HepG2 (cell line): ENCODE results near the gene NAGS. TPM values are rescaled to one million over a fixed set of nuclear protein-coding genes. Genes with fewer than 3 reads are reported as not detected.

ENCODE experiments used
- BATF2 ChIP-seq: sonication (generic); formaldehyde crosslinking; IDR thresholded peaks from 2 replicates; pipeline ENCODE4 v1.8.0; 2022; ENCODE audit warnings: mild to moderate bottlenecking, missing genetic modification reagents, moderate library complexity
- CHCHD3 ChIP-seq: sonication (generic); formaldehyde crosslinking; IDR thresholded peaks from 2 replicates; pipeline ENCODE4 v1.8.0; 2022; ENCODE audit warnings: mild to moderate bottlenecking, missing genetic modification reagents, moderate library complexity
- GMEB1 ChIP-seq: sonication (generic); formaldehyde crosslinking; IDR thresholded peaks from 2 replicates; pipeline ENCODE4 v1.5.1; 2020; ENCODE audit warnings: missing genetic modification reagents, mild to moderate bottlenecking, borderline replicate concordance
- GTF3A ChIP-seq: sonication (generic); formaldehyde crosslinking; conservative IDR thresholded peaks from 2 replicates; pipeline ENCODE4 v1.4.0; 2020; ENCODE audit warnings: mild to moderate bottlenecking, missing genetic modification reagents
- HNRNPH1 ChIP-seq: fragments of 200-400 bp; formaldehyde crosslinking; optimal IDR thresholded peaks from 2 replicates; pipeline ENCODE3; 2017; ENCODE audit warnings: mild to moderate bottlenecking, low read depth, low read length
- KAT7 ChIP-seq: IDR thresholded peaks from 2 replicates; pipeline ENCODE4 v1.6.1; 2018; ENCODE audit warnings: borderline replicate concordance, missing compliant biosample characterization
- KLF12 ChIP-seq: sonication (generic); formaldehyde crosslinking; IDR thresholded peaks from 2 replicates; pipeline ENCODE4 v1.4.0; 2020; ENCODE audit warnings: missing genetic modification reagents, borderline replicate concordance
- MAFF ChIP-seq: IDR thresholded peaks from 2 replicates; pipeline ENCODE4 v1.6.1; 2011; ENCODE audit warnings: low read depth, low read length, improper control_type of control experiment
- MTERF4 ChIP-seq: sonication (generic); formaldehyde crosslinking; IDR thresholded peaks from 2 replicates; pipeline ENCODE4 v1.8.0; 2023; ENCODE audit warnings: mild to moderate bottlenecking, missing genetic modification reagents
- NR1H2 ChIP-seq: sonication (generic); formaldehyde crosslinking; IDR thresholded peaks from 2 replicates; pipeline ENCODE4 v1.8.1; 2022; ENCODE audit warnings: low read depth, missing genetic modification reagents, borderline replicate concordance
- ONECUT2 ChIP-seq: sonication (generic); formaldehyde crosslinking; IDR thresholded peaks from 2 replicates; pipeline ENCODE4 v1.4.0; 2020; ENCODE audit warnings: missing genetic modification reagents
- PHF8 ChIP-seq: sonication (generic); formaldehyde crosslinking; IDR thresholded peaks from 2 replicates; pipeline ENCODE4 v1.5.0; 2020; ENCODE audit warnings: missing genetic modification reagents
- REPIN1 ChIP-seq: sonication (generic); formaldehyde crosslinking; IDR thresholded peaks from 2 replicates; pipeline ENCODE4 v1.8.0; 2022; ENCODE audit warnings: missing genetic modification reagents, low read depth, mild to moderate bottlenecking, borderline replicate concordance
- REST ChIP-seq, 2 experiments: IDR thresholded peaks; 2 replicates each; pipeline ENCODE4 v1.6.1; 2011 to 2012; ENCODE audit warnings: low read length in 2 of 2, borderline replicate concordance in 1 of 2, low read depth in 1 of 2, mild to moderate bottlenecking in 1 of 2, moderate library complexity in 1 of 2
- SRSF1 ChIP-seq: fragments of 200-400 bp; formaldehyde crosslinking; optimal IDR thresholded peaks from 2 replicates; pipeline ENCODE3; 2017; ENCODE audit warnings: mild to moderate bottlenecking, low read depth, low read length, moderate library complexity
- ZNF530 ChIP-seq: sonication (generic); formaldehyde crosslinking; IDR thresholded peaks from 2 replicates; pipeline ENCODE4 v1.5.0; 2020; ENCODE audit warnings: low read depth, mild to moderate bottlenecking, missing genetic modification reagents
- ZNF678 ChIP-seq: sonication (generic); formaldehyde crosslinking; IDR thresholded peaks from 2 replicates; pipeline ENCODE4 v1.4.0; 2020; ENCODE audit warnings: mild to moderate bottlenecking, missing genetic modification reagents
- ZNF784 ChIP-seq: sonication (generic); formaldehyde crosslinking; IDR thresholded peaks from 2 replicates; pipeline ENCODE4 v1.5.1; 2020; ENCODE audit warnings: missing genetic modification reagents, mild to moderate bottlenecking, borderline replicate concordance
- ZSCAN12 ChIP-seq: sonication (generic); formaldehyde crosslinking; IDR thresholded peaks from 2 replicates; pipeline ENCODE4 v1.9.0; 2021; ENCODE audit warnings: mild to moderate bottlenecking, missing genetic modification reagents
- polyA plus RNA-seq, 8 experiments: library from polyadenylated mRNA; depleted of rRNA in 3 of 8; stranded (reverse) in 7 of 8; unstranded in 1 of 8; fragments of >200 nt; fragmentation: Illumina TruSeq in 4 of 8; extraction: Trizol in 4 of 8; gene quantifications; 2 replicates each; pipeline versions ENCODE4 v1.2.1 to v1.2.3, GENCODE V29; 2011 to 2016; ENCODE audit warnings: low read depth in 4 of 8, missing spikeins in 1 of 8, mixed read lengths in 1 of 8; ENCODE audit not compliant: insufficient read depth in 1 of 8
- total RNA-seq, 5 experiments: library from RNA; depleted of rRNA; stranded (reverse); fragments of >200 nt; fragmentation: Illumina TruSeq; extraction: Trizol; gene quantifications; 2 replicates each; pipeline ENCODE4 v1.2.3, GENCODE V29; 2016; ENCODE audit warnings: low read depth in 1 of 5

Gene NAGS
- total and polyA plus RNA-seq, 2 of the 13 experiments (the other 11 are each of a cell fraction or from before 2014, with no cell fraction given) = 4.3 to 5.1 TPM

GRCh38 chr17:43994272-43995149 lies 9.9 kb upstream of the NAGS start (continued):
- TF ChIP-seq REST (IDR thresholded peaks at IDR 0.05; ENCODE audit: borderline replicate concordance in 1 of 2, low read depth in 1 of 2, low read length in 2 of 2) = no peak
- no peak for TF ChIP-seq SRSF1
- TF ChIP-seq MAFF = no peak
- TF ChIP-seq GTF3A = no peak
- no peak for TF ChIP-seq REPIN1 (CRISPR knock-in tag)
- no peak for TF ChIP-seq KAT7 (CRISPR knock-in tag)
- no peak for TF ChIP-seq HNRNPH1
- TF ChIP-seq CHCHD3 (CRISPR knock-in tag) = no peak
- no peak for TF ChIP-seq ONECUT2 (CRISPR knock-in tag)
- no peak for TF ChIP-seq KLF12 (CRISPR knock-in tag)
- no peak for TF ChIP-seq ZSCAN12
- TF ChIP-seq ZNF678 (CRISPR knock-in tag) = no peak
- TF ChIP-seq NR1H2 (CRISPR knock-in tag) = no peak
- no peak for TF ChIP-seq GMEB1
- TF ChIP-seq ZNF530 (CRISPR knock-in tag) = no peak
- TF ChIP-seq ZNF784 = no peak
- no peak for TF ChIP-seq BATF2 (CRISPR knock-in tag)
- no peak for TF ChIP-seq MTERF4
- TF ChIP-seq PHF8 (CRISPR knock-in tag) = peak; percentile 27; the same call in 1 of the 2 replicates
